Epidermal melanocyte (primary cell): Measurements from ENCODE around the gene GALE.
"Not testable (repeated sequence)": the region's sequence is repeated elsewhere in the genome, so short reads cannot be mapped to it uniquely, and the experiment has no call there.

Experiments
- DNase-seq: peaks from one replicate; pipeline ENCODE4 v3.0.0; 2011; ENCODE audit warnings: low spot score; ENCODE audit not compliant: insufficient read length

Gene GALE

DNA sequence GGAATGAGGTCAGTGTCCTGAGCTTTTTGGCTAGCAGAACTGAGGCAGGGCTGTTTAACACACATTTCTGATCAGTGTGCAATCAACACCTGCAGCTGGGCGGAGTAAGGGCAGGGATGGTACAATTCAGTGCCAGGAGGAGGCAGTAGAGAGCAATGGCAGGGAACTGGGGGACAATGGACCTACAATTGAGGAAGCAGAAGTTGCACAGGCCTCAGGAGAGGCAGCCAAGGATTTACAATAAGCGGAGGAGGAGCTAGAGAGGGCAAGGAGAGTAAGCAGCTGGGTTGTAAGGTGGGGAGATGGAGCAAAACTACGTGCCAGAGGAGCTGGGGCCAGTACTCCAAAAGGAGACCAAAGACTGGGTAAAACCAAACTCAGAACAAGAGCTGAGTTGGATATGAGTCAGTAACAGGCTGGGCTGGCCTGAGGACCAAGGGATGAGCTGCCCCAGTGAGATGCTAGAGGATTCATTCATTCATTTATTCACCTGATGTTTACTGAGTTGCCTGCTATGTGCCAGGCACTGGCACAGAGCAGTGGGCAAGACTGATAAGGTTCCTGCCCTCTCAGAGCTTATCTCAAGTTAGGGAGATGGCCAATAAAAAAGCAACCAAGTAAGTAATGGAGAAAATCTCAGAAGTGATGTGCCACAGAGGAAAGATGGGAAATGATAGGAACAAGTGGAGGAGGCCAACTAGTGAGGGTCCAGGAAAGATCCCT is 10.4 kb upstream of the GALE start:
- DNase-seq: no peak

- DNase-seq: peak; percentile 71
Measured at GRCh38 chr1:23809751-23810171, 9.2 kb upstream of the GALE start.

DNA sequence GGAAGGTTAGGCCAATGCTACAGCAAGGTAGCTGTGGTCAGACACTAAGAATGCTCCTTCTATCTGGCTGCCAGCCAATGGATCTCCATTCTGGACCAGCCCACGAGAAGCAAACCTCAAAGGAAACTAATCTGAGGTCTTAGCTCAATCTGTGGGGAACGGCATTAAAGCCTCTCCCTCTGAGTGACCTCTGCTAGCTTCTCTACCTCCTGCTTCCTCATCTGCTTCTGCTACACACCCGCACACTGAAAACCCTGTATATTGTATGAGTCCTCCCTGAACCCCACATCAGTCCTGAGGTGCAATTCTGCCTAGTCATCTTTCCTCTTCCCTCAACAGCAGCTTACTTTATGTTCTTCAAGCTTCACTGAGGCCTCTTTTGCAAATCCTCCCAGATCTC is 6.9 kb upstream of the GALE start:
- no peak for DNase-seq

DNA sequence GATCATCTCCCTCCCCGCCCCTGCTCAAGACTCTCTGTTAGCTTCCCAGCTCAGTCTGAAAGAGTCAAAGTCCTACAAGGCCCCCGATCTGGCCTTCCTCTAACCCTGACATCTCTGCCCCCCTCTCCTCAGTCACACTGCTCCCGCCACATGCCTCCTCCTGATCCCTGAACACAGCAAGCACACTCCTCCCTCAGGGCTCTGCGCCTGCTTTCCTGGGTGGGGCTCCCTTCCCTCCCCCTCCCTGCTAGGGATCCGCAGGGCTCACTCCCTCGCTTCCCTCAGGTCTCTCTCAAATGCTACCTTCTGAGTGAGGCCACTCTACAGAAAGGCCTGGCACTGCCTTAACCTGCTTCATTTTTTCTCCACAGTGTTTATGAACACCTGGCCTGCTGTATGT is 5.7 kb upstream of the GALE start:
- DNase-seq: no peak

GRCh38 chr1:23805025-23805424 is 4.5 kb upstream of the GALE start:
- DNase-seq: no peak

DNA sequence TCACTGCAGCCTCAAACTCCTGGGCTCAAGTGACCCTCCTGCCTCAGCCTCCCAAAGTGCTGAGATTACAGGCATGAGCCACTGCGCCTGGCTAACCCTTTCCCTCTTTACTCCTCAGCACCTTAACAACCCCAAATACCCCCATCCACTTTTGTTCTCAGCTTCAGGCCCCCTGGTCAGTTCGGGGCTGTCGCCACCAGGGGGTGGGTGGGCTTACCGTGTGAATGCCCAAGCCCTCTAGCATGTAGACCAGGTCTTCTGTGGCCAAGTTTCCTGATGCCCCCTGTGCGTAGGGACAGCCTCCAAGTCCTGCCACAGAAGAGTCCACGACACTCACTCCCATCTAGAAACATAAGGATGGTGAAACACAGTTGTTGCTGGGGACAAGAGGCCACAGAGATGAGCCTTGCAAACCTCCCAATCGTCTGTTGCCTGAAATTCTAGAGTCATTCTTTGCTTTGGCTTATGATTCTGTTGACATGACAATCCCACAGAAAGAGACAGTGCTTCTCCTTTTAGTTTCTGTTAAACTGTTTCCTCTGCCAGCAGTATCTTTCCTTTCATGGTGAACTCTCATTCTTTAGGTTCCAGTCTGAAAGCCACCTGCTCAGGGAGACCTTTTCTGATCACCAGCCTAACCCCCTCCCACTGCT is 3.8 kb upstream of the GALE start:
- DNase-seq: no peak

- DNase-seq: no peak
Measured at GRCh38 chr1:23803674-23804073, 3.1 kb upstream of the GALE start.

- DNase-seq: not testable (repeated sequence)
Measured at GRCh38 chr1:23802809-23803342, 2.3 kb upstream of the GALE start.

GRCh38 chr1:23801876-23802275 is 1.3 kb upstream of the GALE start:
- no peak for DNase-seq

- no peak for DNase-seq
Measured at GRCh38 chr1:23801338-23801748, 789 bp upstream of the GALE start.

- DNase-seq: peak; percentile 59
Measured at GRCh38 chr1:23799570-23800399, 769 bp downstream of the GALE start.

- no peak for DNase-seq
Measured at GRCh38 chr1:23799255-23799569, 1.3 kb downstream of the GALE start.

DNA sequence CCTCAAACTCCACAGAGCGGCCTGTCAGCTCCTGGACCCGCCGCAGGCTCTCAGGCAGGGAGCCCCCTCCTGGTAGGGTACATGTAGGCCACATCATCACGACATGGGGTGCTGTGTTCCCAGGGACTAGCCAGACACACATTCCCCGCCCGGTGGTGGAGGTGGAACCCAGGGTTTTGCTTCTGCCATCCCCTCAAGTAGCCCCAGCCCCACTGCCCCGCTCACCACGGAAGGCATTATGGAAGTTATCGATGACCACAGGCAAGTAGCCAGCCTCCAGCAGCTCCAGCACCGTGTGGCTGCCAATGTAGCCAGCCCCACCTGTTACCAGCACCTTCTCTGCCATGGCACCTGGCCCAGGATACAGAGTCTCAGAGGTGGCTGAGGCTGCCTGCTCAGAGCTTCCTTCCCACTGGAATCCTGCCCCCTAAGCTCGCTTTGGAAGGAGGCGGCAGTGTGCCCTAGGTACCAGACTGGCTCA is 1.9 kb downstream of the GALE start:
- no peak for DNase-seq

DNA sequence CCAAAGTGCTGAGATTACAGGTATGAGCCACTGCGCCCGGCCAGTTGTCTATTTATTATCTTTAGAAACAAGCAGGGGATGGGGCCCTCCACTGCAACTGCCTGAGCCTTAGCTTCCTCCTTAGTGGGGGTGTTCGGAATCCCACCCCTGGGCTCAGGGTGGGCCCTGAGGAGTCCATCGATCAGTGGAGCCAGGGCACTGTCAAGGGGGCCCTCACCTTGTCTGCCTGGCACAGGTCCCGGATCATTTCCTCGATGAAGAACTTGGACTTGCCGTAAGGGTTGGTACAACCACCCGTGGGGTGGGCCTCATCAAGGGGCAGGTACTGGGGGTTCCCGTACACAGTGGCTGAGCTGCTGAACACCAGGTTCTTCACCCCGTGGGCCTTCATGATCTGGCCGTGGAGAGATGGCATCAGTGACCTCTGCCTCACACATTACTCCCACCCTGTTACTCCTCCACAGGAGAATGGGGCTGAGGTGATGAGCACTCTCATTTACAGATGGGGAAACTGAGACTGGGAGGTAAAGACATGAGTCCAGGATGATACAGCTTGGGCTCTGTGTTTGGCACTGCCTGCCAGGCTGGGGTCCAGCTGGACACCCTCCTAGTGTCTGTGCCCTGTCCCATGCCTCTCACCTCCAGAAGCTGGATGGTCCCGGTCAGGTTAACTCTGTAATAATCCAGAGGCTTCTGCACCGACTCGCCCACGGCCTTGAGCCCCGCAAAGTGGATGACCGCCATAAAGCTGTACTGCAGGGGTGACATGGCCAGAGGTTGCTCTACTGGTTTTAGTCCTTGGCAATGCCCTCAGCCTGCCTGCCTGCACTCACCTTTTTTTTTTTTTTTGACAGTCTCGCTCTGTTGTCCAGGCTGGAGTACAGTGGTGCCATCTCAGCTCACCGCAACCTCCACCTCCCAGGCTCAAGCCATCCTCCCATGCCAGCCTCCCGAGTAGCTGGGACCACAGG is 2.8 kb downstream of the GALE start:
- DNase-seq: no peak

DNA sequence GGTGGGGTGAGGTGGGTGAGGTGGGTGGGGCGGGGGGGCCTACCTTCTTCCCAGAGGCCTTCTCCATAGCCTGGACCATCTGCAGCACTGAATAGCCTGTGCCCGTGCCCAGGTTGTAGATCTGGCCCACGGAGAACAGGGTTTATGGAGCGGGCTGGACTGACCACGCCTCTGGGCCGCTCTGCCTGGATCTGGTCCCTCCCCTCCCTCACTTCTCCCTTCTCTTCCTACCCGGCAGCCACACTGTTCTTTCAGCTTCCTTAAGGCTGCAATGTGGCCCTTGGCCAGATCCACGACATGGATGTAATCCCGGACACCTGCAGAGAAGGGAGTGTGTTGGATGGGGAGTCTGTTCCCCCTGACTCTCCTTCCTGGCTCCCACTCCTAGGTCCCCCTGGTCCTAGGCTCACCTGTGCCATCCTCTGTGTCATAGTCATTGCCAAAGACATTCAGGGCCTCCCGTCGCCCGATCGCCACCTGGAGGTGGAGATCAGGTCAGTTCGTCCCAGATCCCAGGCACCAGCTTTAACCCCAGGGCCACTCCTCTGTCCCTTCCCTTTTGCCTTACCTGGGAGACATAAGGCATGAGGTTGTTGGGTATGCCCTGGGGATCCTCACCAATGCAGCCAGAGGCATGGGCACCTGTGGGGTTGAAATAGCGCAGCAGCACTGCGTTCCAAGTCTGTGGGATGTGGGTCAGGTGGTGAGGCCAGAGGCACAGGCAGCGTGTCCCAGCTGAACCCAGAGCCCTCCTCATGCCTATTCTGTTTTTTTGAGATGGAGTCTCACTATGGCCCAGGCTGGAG is 3.9 kb downstream of the GALE start:
- no peak for DNase-seq

GRCh38 chr1:23795676-23796465 is 4.7 kb downstream of the GALE start:
- DNase-seq: no peak

GRCh38 chr1:23794732-23795182 is 5.8 kb downstream of the GALE start:
- not testable (repeated sequence) for DNase-seq

GRCh38 chr1:23793861-23794731 is 6.5 kb downstream of the GALE start:
- no peak for DNase-seq
